GM18505 (cell line): Measurements from ENCODE around the gene PLPP1.

Source experiments
- ATAC-seq: cut with Tn5 transposase; IDR thresholded peaks from one replicate; pipeline ENCODE4 v1.9.1; 2021; ENCODE audit not compliant: unreplicated experiment
- POLR2A ChIP-seq: IDR thresholded peaks from 4 replicates; pipeline ENCODE4 v1.6.1; 2011; ENCODE audit warnings: borderline replicate concordance; ENCODE audit not compliant: insufficient read depth, insufficient read length; ENCODE audit errors: extremely low read depth

The PLPP1 gene

DNA sequence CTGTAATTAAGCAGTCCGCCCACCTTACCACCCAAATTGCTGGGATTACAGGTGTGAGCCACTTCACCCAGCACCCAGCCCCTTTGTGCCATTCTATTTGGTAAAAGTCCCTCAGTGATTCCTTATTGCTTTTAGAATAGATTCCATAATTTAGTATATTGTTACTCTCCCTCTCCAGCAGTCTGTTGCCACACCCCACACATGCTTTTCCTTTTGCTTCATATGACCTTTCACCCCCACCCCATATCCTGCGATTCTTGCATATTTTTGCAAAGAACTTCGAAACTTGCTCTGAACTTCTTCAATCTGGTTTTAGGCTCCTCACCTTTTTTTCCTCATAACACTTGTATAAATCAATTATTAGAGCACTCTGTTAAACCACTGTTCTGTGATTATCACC lies 126.8 kb downstream of the PLPP1 start:
- no peak for ATAC-seq
- no peak for TF ChIP-seq POLR2A

DNA sequence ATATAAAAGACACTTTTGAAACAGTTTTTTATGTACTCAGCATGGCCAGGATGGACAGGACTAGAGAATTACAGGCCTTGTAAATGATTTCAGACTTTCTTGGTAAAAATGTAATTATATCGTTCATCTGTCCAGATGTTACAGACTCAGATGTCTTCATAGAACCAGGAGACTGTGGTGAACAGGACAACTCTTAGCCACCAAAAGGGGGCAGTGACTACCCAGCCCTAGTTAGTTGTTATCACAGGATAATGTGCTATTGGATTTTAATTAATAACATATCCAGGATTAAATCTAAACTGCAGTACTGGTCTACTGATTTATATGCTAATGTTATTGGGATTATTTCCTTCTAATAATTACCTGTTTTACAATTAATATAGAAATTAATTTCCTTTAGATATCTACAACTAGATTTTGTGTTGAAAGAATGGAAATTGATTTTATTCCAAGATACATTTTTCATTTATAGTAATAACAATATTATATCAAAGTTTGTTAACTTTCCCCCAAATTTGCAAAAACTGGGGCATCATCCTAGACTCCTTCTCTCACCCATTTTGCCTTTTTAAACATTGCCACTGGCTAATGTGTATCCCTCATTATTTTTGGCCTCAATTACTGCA lies 127.6 kb downstream of the PLPP1 start:
- no peak for ATAC-seq
- TF ChIP-seq POLR2A: no peak

- ATAC-seq: no peak
- no peak for TF ChIP-seq POLR2A
These were observed 128.5 kb downstream of the PLPP1 start for GRCh38 chr5:55406292-55406691.

DNA sequence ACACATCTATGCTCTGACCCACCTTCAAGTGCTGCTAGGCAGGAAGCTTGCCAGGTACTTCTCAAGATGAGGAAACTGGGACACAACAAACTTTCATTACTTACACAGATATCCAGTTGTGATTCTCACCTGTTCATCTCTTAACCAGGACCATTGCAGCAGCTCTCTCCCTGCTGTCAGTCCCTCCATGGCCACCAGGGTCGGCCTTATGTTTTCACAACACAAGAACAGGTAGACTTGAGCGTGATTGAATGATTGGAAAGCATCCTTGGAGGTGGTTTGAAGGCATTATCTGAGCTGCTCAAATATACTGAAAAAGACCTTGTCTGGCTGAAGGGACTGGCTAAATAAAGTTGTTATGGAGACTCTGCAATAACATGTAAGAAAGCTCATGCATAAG lies 132.6 kb downstream of the PLPP1 start:
- no peak for ATAC-seq
- TF ChIP-seq POLR2A: no peak

DNA sequence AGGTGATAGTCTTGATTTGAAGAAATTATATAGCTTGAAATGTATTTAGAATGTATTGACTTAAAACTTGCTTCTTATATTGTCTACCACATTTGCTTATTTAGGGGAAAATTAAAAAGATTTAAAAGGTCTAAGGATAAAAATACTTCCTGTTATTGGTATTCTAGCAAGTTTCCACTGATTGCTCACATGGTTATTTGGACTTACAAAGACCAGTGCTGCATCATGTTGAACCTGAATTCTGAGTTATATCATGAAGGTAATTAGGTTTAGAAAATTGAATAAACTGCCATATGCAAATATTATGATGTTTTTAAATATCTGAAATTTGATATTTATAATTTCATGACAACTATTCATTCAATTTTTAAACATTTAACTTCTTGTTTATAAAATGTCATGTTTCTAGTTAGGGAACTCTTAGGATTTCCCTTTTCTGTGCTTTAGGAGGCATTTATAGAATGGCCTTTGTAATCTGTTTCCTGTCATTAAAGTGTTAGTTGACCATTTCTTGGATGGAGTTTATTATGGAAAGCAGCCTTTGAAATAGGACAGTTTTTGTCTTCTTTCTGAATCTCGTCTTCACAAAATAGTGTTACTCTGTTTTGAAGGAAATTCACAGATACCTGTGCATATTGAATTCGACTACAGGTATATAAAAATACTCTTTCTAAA lies 141.1 kb downstream of the PLPP1 start:
- TF ChIP-seq POLR2A: no peak
- no peak for ATAC-seq

DNA sequence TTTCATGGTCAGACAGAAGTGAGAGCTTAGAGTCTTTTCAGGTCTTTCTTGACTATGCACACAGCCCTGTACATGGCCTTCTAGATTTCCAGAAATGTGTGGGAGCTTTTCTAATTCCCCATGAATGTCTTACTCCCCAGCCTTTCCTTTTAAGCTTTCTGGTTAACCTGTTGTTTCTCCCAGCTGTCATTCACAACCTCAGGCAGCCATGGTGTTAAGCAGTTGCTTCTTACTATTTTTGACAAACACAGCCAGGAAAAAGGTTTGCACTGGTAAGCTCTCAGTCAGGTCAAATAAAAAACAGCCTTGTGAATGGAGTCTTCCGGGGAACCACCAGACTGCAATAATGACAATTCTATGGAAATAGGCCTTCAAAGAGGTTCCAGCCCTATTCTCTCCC lies 142.1 kb downstream of the PLPP1 start:
- TF ChIP-seq POLR2A: no peak
- no peak for ATAC-seq

DNA sequence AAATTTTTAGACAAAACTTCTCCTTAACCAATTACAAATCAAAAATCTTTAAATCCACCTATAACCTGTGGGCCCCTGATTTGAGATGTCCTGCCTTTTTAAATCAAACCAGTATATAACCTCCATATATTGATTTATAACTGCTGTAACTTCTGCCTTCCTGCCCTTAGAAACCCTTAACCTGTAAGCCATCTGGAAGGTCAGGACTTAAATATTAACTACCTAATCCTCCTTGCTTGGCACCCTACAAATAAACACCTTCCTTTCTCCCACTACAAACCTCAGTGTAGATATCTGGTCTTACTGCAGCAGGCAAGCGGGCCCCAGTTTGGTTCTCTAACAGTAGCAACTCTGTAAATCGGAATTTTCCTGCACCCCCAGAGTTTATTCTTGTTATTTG lies 143.1 kb downstream of the PLPP1 start:
- no peak for ATAC-seq
- no peak for TF ChIP-seq POLR2A

- ATAC-seq: no peak
- TF ChIP-seq POLR2A: no peak
These were observed 146.9 kb downstream of the PLPP1 start for GRCh38 chr5:55387865-55388264.

DNA sequence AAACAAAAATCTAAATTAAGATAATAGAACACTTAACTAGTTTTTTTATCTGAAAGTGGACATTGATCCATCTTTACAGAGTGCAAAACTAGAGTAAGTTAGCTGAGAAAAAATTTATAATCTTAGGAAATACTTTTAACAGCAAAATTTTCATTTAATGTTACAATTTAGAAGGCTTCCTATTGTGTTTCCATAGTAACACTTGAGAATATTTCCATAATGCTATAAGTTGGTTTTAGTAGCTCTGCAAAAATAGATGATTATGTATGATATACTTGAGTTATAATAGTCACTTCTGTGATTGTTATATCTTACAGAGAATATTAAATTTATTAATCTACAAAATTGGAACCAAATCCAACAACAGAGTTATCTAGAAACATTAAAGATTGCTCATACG lies 148.4 kb downstream of the PLPP1 start:
- no peak for TF ChIP-seq POLR2A
- no peak for ATAC-seq

DNA sequence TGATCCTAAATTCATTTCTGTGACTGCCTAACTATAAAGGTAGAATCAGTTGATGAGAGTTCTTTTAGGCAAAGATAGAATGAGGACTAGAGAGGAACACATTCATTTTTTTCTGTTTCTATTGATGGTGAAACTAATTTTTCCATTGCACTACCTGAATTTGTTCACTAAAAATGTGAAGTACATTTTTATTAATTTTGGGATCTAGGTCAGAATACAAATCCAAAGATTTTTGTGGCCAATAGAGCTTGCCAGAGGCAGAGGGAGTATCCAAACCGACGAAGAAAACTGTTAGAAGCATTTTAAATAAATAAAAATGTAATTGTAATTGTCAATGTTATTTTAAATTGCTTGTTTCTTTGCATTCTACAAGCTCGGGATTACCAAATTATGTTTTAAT lies 148.9 kb downstream of the PLPP1 start:
- TF ChIP-seq POLR2A: no peak
- ATAC-seq: no peak

DNA sequence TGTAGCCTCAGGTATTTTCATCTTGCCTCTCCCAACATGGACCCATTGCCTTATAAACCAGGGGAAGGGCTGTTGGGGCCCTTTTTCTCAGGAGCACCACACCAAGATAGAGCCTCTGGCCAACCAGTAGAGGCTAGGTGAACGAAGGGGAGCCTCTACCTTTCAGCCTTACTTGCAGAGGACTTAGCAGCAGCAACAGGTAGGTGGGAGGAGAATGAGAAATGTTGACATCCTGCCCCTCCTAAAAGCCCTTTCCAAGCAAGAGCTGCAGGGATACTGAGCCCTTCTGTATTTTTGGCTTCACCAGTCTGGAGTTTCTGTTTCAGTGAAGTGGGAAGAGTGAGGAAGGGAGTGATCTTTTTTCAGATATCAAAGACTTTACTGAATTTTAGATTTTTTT lies 149.5 kb downstream of the PLPP1 start:
- no peak for ATAC-seq
- no peak for TF ChIP-seq POLR2A

DNA sequence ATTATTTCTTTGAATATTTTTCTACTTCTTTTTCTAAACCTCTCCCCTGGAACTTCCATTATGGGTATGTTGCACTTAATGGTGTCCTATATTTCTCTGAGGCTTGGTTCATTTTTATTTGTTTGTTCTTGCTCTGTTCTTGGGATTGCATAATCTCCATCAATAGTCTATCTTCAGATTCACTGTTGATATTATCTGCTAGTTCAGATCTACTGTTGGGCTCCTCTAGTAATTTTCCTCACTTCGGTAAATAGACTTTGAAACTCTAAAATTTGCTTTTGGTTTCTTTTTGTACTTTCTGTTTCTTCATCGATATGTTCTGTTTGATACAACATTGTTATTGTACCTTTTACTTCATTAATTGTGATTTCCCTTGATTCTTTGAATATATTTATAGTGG lies 150.7 kb downstream of the PLPP1 start:
- ATAC-seq: no peak
- TF ChIP-seq POLR2A: no peak

- TF ChIP-seq POLR2A: no peak
- ATAC-seq: no peak
These were observed 151.5 kb downstream of the PLPP1 start for GRCh38 chr5:55383254-55383653.

DNA sequence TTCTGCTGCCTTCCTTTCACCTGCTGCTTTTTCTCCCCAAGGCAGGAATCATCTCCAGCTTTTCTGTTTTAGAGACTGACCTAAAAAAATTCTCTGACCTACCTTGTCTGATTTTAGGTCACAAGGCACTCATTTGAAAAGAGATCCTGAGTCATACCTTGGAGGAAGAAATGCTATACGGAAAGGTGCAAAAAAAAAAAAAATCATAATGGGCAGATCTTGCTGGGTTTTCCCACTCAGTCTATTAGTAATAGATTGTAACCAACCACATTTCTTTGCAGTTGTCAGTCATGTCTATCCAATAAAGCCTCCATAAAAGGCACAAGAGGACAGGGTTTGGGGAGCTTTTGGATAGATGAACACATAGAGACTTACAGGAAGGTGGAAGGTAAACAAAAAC lies 157.0 kb downstream of the PLPP1 start:
- TF ChIP-seq POLR2A: no peak
- no peak for ATAC-seq
